Activated B cell treated with CpG ODN at 0.5 μM for 24 hours (primary cell): ENCODE data around the gene GPI. TPM values are rescaled to one million over a fixed set of nuclear protein-coding genes. Genes with fewer than 3 reads are reported as not detected.

ENCODE experiments used
- ATAC-seq: fragments of 200-7000 bp; cut with Tn5 transposase; one replicate; pipeline ENCODE4 v1.10.0; 2021; ENCODE audit warnings: low read depth, mild to moderate bottlenecking, moderate library complexity
- CTCF ChIA-PET: fragments of 350-600 bp; sonication (Branson Sonifier 250); formaldehyde crosslinking; loops from one replicate; lab custom pipeline; 2021; ENCODE audit warnings: antibody characterized with exemption; lab: Charles Lee
- POLR2A ChIA-PET: fragments of 350-600 bp; sonication (Branson Sonifier 250); formaldehyde crosslinking; loops from one replicate; lab custom pipeline; 2021; ENCODE audit warnings: antibody characterized with exemption; lab: Charles Lee
- DNase-seq: peaks from one replicate; pipeline ENCODE4 v3.0.0; 2022
- H3K27ac Mint-ChIP-seq: one replicate; pipeline ENCODE4 v1.8.0; 2020; ENCODE audit warnings: mixed read lengths
- H3K27me3 Mint-ChIP-seq: one replicate; pipeline ENCODE4 v1.8.0; 2021; ENCODE audit warnings: mixed read lengths
- H3K36me3 Mint-ChIP-seq: one replicate; pipeline ENCODE4 v1.8.0; 2021; ENCODE audit warnings: low read depth, mixed read lengths
- H3K4me1 Mint-ChIP-seq: one replicate; pipeline ENCODE4 v1.8.0; 2021; ENCODE audit warnings: mixed read lengths
- H3K4me3 Mint-ChIP-seq: one replicate; pipeline ENCODE4 v1.8.0; 2020; ENCODE audit warnings: mild to moderate bottlenecking, mixed read lengths
- H3K9me3 Mint-ChIP-seq: one replicate; pipeline ENCODE4 v1.8.0; 2020; ENCODE audit warnings: mixed read lengths
- intact Hi-C: fragments of 100-400 bp; cut with micrococcal nuclease; formaldehyde crosslinking; loops from one replicate; pipeline ENCODE4 v1.15.1; 2024
- total RNA-seq: library from RNA; stranded (reverse); gene quantifications from 2 replicates; pipeline ENCODE4 v1.2.3, GENCODE V29; 2022
- TF ChIP-seq, protein P1 (sequence below): fragments of 200-600 bp; IDR thresholded peaks from one replicate; pipeline ENCODE4 v1.8.0; 2022; ENCODE audit warnings: antibody characterized with exemption, mild to moderate bottlenecking

GPI gene
- total RNA-seq, 1 donor from 2014 or later, result 144 TPM

DNA sequence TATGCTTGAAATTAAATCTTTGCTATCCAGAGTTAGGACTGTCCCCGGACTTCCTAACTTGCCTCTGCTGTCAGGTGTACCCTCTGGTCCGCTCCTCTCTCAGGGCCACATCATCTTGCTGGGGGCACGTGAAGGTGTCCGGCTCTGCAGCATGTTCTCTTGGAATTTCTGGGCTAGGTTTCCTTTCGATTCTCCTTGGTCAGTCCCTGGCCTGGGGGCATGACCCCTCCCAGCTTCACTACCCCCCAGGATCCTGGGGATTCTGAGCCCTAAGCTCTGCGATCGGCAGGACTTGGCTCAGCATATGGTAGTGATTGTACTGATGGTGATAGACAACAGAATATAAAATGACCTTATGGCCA is 5.1 kb upstream of the GPI start:
- CTCF ChIA-PET, result interaction anchor here (0.8 to 1.5 kb wide), 2 partner anchors 17 to 70 kb away, joined by 3 to 6 read pairs; no protein-coding TSS in a partner anchor
- ATAC-seq, result no peak
- peak overlapping the region; percentile 95 for H3K27ac Mint-ChIP-seq
- POLR2A ChIA-PET, result interaction anchor here (1.1 kb wide), 1 partner anchor 68 kb away, joined by 3 read pairs; the partner anchor contains the start of gene UBA2
- intact Hi-C loops, result loop anchor here (1.0 to 10.0 kb wide), 5 partner anchors 44 to 985 kb away; partner anchors contain the start of genes CEBPG, LSM14A, PDCD2L and UBA2
- peak overlapping the region; percentile 92 for H3K4me3 Mint-ChIP-seq
- TF ChIP-seq, protein P1, sequence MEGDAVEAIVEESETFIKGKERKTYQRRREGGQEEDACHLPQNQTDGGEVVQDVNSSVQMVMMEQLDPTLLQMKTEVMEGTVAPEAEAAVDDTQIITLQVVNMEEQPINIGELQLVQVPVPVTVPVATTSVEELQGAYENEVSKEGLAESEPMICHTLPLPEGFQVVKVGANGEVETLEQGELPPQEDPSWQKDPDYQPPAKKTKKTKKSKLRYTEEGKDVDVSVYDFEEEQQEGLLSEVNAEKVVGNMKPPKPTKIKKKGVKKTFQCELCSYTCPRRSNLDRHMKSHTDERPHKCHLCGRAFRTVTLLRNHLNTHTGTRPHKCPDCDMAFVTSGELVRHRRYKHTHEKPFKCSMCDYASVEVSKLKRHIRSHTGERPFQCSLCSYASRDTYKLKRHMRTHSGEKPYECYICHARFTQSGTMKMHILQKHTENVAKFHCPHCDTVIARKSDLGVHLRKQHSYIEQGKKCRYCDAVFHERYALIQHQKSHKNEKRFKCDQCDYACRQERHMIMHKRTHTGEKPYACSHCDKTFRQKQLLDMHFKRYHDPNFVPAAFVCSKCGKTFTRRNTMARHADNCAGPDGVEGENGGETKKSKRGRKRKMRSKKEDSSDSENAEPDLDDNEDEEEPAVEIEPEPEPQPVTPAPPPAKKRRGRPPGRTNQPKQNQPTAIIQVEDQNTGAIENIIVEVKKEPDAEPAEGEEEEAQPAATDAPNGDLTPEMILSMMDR, result no peak
- DNase-seq, result no peak
- no peaks in the 10 kb centered on the region for H3K9me3 Mint-ChIP-seq
- peaks cover 30% of the 10 kb centered on the region for H3K4me1 Mint-ChIP-seq
- no peaks in the 10 kb centered on the region for H3K27me3 Mint-ChIP-seq
- H3K36me3 Mint-ChIP-seq, result peaks cover 3% of the 10 kb centered on the region

DNA sequence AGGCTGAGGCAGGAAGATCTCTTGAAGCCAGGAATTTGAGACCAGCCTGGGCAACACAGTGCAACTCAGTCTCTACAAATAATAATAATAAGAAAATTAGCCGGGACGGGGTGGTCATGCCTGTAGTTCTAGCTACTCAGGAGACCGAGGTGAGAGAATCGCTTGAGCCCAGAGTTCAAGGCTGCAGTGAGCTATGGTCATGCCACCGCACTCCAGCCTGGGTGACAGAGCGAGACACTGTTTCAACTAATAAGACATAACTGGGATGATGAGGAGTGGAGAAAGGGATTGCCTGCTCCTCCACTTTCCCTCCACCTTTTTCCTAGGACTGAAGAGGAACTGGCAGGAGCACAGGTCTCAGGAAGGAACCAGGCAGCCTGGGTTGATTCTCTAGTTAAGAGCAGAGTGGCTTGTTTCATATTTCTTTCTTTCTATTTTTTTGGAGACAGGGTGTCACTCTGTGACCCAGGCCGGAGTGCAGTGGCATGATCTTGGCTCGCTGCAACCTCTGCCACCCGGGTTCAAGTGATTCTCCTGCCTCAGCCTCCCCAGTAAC is 4.6 kb upstream of the GPI start:
- H3K27ac Mint-ChIP-seq, result peak overlapping the region; percentile 95
- H3K4me3 Mint-ChIP-seq, result peak overlapping the region; percentile 92
- H3K4me1 Mint-ChIP-seq, result peaks cover 30% of the 10 kb centered on the region
- TF ChIP-seq, protein P1, result no peak
- H3K9me3 Mint-ChIP-seq, result no peaks in the 10 kb centered on the region
- no peaks in the 10 kb centered on the region for H3K27me3 Mint-ChIP-seq
- H3K36me3 Mint-ChIP-seq, result no peaks in the 10 kb centered on the region
- ATAC-seq (no peak), DNase-seq (no peak)
- ChIA-PET POLR2A (no interaction called here), CTCF (no interaction called here)
- intact Hi-C loops, result loop anchor here (10.0 kb wide), 1 partner anchor 986 kb away; the partner anchor contains the start of gene CEBPG

DNA sequence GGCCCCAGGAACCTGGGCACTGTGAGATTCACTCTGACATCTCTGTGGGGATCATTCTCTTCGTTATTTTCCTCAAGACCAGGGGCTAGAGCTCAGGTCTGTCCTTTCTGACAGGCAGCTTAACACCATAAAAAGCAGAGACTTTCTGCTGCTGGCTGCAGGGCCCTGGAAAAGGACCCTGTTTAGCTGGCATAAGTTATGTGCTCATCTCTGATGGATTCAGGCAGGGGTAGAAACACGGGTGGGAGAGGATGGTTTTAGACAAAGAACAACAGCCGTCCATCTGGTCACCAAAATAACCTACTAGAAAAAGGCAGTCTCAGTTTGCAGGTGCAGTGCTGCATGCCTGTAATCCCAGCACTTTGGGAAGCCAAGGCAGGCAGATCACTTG is 2.3 kb upstream of the GPI start:
- ATAC-seq, result no peak

DNA sequence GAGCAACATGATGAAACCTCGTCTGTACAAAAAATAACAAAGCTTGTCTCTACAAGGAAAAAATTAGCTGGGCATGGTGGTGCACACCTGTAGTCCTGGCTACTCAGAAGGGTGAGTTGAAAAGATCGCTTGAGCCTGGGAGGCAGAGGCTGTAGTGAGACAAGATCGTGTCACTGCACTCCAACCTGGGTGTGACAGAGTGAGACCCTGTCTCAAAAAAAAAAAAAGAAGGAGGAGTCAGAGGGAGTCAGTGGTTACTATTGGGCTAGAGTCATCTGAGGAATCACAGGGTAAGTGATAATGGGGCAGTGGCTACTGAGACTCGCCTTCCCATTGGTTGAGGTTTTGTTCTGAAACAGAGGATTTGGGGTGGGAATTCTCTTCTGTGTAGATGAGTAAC is 1.9 kb upstream of the GPI start:
- TF ChIP-seq, protein P1, result no peak
- DNase-seq (no peak), ATAC-seq (no peak)
- Mint-ChIP-seq H3K27me3 (no peaks in the 10 kb centered on the region), H3K27ac (no peak overlapping the region), H3K4me1 (peaks cover 43% of the 10 kb centered on the region), H3K36me3 (peaks cover 13% of the 10 kb centered on the region), H3K4me3 (peak overlapping the region; percentile 3), H3K9me3 (no peaks in the 10 kb centered on the region)
- ChIA-PET CTCF (no interaction called here), POLR2A (interaction anchor here (0.7 kb wide), 1 partner anchor 119 kb away, joined by 3 read pairs; no protein-coding TSS in a partner anchor)
- intact Hi-C loops, result loop anchor here (10.0 kb wide), 1 partner anchor 988 kb away; the partner anchor contains the start of gene CEBPG

More for the DNA sequence above, 2.3 kb upstream of the GPI start:
- peak overlapping the region; percentile 3 for H3K4me3 Mint-ChIP-seq
- ChIA-PET POLR2A (interaction anchor here (0.7 kb wide), 1 partner anchor 119 kb away, joined by 3 read pairs; no protein-coding TSS in a partner anchor), CTCF (no interaction called here)
- H3K27me3 Mint-ChIP-seq, result no peaks in the 10 kb centered on the region
- H3K9me3 Mint-ChIP-seq, result no peaks in the 10 kb centered on the region
- H3K27ac Mint-ChIP-seq, result no peak overlapping the region
- H3K36me3 Mint-ChIP-seq, result peaks cover 12% of the 10 kb centered on the region
- TF ChIP-seq, protein P1, result no peak
- H3K4me1 Mint-ChIP-seq, result peaks cover 45% of the 10 kb centered on the region
- intact Hi-C loops, result loop anchor here (10.0 kb wide), 1 partner anchor 988 kb away; the partner anchor contains the start of gene CEBPG
- no peak for DNase-seq

DNA sequence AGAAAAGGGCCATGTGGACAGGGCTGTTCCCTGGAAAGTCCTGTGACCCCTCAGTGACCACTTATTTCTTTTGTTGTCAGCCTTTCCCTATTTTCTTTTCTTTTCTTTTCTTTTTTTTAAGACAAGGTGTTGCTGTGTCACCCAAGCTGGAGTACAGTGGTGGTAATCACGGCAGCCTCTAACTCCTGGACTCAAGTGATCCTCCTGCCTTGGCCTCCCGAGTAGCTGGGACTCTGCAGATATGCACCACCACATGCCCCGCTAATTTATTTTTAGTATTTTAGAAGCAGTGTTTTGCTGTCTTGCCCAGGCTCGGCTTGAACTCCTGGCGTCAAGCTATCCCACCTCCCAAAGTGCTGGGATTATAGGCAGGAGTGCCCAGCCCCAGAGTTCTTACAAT is 1.1 kb upstream of the GPI start:
- intact Hi-C loops, result loop anchor here (10.0 kb wide), 1 partner anchor 989 kb away; the partner anchor contains the start of gene CEBPG
- Mint-ChIP-seq H3K9me3 (no peaks in the 10 kb centered on the region), H3K4me1 (peaks cover 35% of the 10 kb centered on the region), H3K36me3 (peaks cover 20% of the 10 kb centered on the region), H3K27ac (no peak overlapping the region), H3K27me3 (no peaks in the 10 kb centered on the region), H3K4me3 (peak overlapping the region; percentile 95)
- CTCF ChIA-PET, result no interaction called here
- ATAC-seq (no peak), DNase-seq (no peak)
- TF ChIP-seq, protein P1, result no peak
- POLR2A ChIA-PET, result interaction anchor here (0.7 to 2.2 kb wide), 4 partner anchors 8 to 192 kb away, joined by 3 to 9 read pairs (median 3); partner anchors contain the start of genes LSM14A and UBA2
